ENCODE results near the gene GPC5. TPM values are rescaled to one million over a fixed set of nuclear protein-coding genes. Genes with fewer than 3 reads are reported as not detected.

GPC5 gene
- total RNA-seq, 4 donors from 2014 or later, result not detected

- H3K27ac ChIP-seq, result no peak overlapping the region
- H3K9me3 ChIP-seq, result no peaks in the 10 kb centered on the region
- no peaks in the 10 kb centered on the region for H3K4me1 ChIP-seq
- H3K4me3 ChIP-seq, result no peak overlapping the region
- intact Hi-C loops (cut with DNase I; ENCODE audit: low total_unique reads), result no loop called here
- no peak for TF ChIP-seq POLR2A (IDR thresholded peaks at IDR 0.05)
- TF ChIP-seq CTCF (IDR thresholded peaks at IDR 0.05 in 4 of 5, conservative IDR thresholded peaks at IDR 0.05 in 1 of 5), result no peak
- no peaks in the 10 kb centered on the region for H3K36me3 ChIP-seq
- ATAC-seq, result no peak
- in situ Hi-C loops (cut with MboI; ENCODE audit: low sequenced_read_pairs in 4 of 4), result no loop called here
- no peaks in the 10 kb centered on the region for H3K27me3 ChIP-seq
- DNase-seq, result no peak
These were observed 798.3 kb downstream of the GPC5 start for GRCh38 chr13:92196591-92197256.

GRCh38 chr13:92197669-92198068, 799.2 kb downstream of the GPC5 start:
- no peak for DNase-seq
- TF ChIP-seq CTCF (IDR thresholded peaks at IDR 0.05 in 4 of 5, conservative IDR thresholded peaks at IDR 0.05 in 1 of 5) (no peak), POLR2A (IDR thresholded peaks at IDR 0.05) (no peak)
- Histone ChIP-seq H3K27ac (no peak overlapping the region), H3K9me3 (no peaks in the 10 kb centered on the region), H3K36me3 (no peaks in the 10 kb centered on the region), H3K4me3 (no peak overlapping the region), H3K4me1 (no peaks in the 10 kb centered on the region), H3K27me3 (no peaks in the 10 kb centered on the region)
- intact Hi-C loops (cut with DNase I; ENCODE audit: low total_unique reads), result no loop called here
- ATAC-seq, result no peak
- in situ Hi-C loops (cut with MboI; ENCODE audit: low sequenced_read_pairs in 4 of 4), result no loop called here

GRCh38 chr13:92218615-92219014, 820.2 kb downstream of the GPC5 start:
- TF ChIP-seq POLR2A (IDR thresholded peaks at IDR 0.05) (no peak), CTCF (IDR thresholded peaks at IDR 0.05 in 4 of 5, conservative IDR thresholded peaks at IDR 0.05 in 1 of 5) (no peak)
- in situ Hi-C loops (cut with MboI; ENCODE audit: low sequenced_read_pairs in 4 of 4), result no loop called here
- DNase-seq (no peak), ATAC-seq (no peak)
- no peak overlapping the region for H3K27ac ChIP-seq
- no peak overlapping the region for H3K4me3 ChIP-seq
- no peaks in the 10 kb centered on the region for H3K27me3 ChIP-seq
- H3K9me3 ChIP-seq, result no peaks in the 10 kb centered on the region
- intact Hi-C loops (cut with DNase I; ENCODE audit: low total_unique reads), result no loop called here
- H3K4me1 ChIP-seq, result no peaks in the 10 kb centered on the region
- no peaks in the 10 kb centered on the region for H3K36me3 ChIP-seq

GRCh38 chr13:92221916-92222315, 823.5 kb downstream of the GPC5 start:
- no peaks in the 10 kb centered on the region for H3K4me1 ChIP-seq
- no peak overlapping the region for H3K4me3 ChIP-seq
- TF ChIP-seq CTCF (IDR thresholded peaks at IDR 0.05 in 4 of 5, conservative IDR thresholded peaks at IDR 0.05 in 1 of 5) (no peak), POLR2A (IDR thresholded peaks at IDR 0.05) (no peak)
- H3K9me3 ChIP-seq, result no peaks in the 10 kb centered on the region
- no peaks in the 10 kb centered on the region for H3K36me3 ChIP-seq
- intact Hi-C loops (cut with DNase I; ENCODE audit: low total_unique reads), result no loop called here
- DNase-seq, result no peak
- no peak overlapping the region for H3K27ac ChIP-seq
- H3K27me3 ChIP-seq, result no peaks in the 10 kb centered on the region
- in situ Hi-C loops (cut with MboI; ENCODE audit: low sequenced_read_pairs in 4 of 4), result no loop called here
- no peak for ATAC-seq

Data from gastrocnemius medialis (tissue), 4 donors.